Hepatocyte (in vitro differentiated cells): ENCODE measurements around the gene ME2. TPM values are rescaled to one million over a fixed set of nuclear protein-coding genes. Genes with fewer than 3 reads are reported as not detected.

Experiments used
- DNase-seq: peaks from one replicate; pipeline ENCODE4 v3.0.0-alpha.2; 2016; ENCODE audit warnings: low spot score
- H2AFZ ChIP-seq: fragments of 200-600 bp; sonication (generic); 2 replicates; pipeline ENCODE4 v1.6.0; 2016; ENCODE audit warnings: antibody characterized with exemption, mild to moderate bottlenecking
- H3K27ac ChIP-seq: fragments of 200-600 bp; sonication (generic); 2 replicates; pipeline ENCODE4 v1.5.1; 2016; ENCODE audit warnings: mild to moderate bottlenecking
- H3K27me3 ChIP-seq: fragments of 200-600 bp; sonication (generic); 2 replicates; pipeline ENCODE4 v1.6.1; 2016
- H3K36me3 ChIP-seq: fragments of 200-600 bp; sonication (generic); replicated peaks from 2 replicates; pipeline ENCODE4 v1.5.1; 2016; ENCODE audit warnings: low read depth; ENCODE audit not compliant: insufficient read depth
- H3K4me1 ChIP-seq: fragments of 200-600 bp; sonication (generic); 2 replicates; pipeline ENCODE4 v1.5.1; 2016; ENCODE audit warnings: mild to moderate bottlenecking, moderate library complexity; ENCODE audit not compliant: insufficient read depth
- H3K4me2 ChIP-seq: fragments of 200-600 bp; sonication (generic); 2 replicates; pipeline ENCODE4 v1.6.0; 2016
- H3K4me3 ChIP-seq: fragments of 200-600 bp; sonication (generic); 2 replicates; pipeline ENCODE4 v1.5.1; 2016; ENCODE audit warnings: mild to moderate bottlenecking
- H3K79me2 ChIP-seq: fragments of 200-600 bp; sonication (generic); 2 replicates; pipeline ENCODE4 v1.6.0; 2017; ENCODE audit warnings: mild to moderate bottlenecking
- H3K9me2 ChIP-seq: fragments of 200-600 bp; sonication (generic); replicated peaks from 2 replicates; pipeline ENCODE4 v1.6.0; 2017; ENCODE audit warnings: mild to moderate bottlenecking; ENCODE audit not compliant: insufficient read depth
- H3K9me3 ChIP-seq: fragments of 200-600 bp; sonication (generic); 2 replicates; pipeline ENCODE4 v1.5.1; 2016; ENCODE audit warnings: low read depth, mild to moderate bottlenecking
- H4K20me1 ChIP-seq: fragments of 200-600 bp; sonication (generic); 2 replicates; pipeline ENCODE4 v1.6.0; 2016; ENCODE audit warnings: mild to moderate bottlenecking; ENCODE audit not compliant: insufficient read depth, poor library complexity, severe bottlenecking
- CTCF ChIP-seq: fragments of 200-600 bp; sonication (generic); IDR thresholded peaks from 2 replicates; pipeline ENCODE4 v1.5.1; 2016; ENCODE audit warnings: antibody characterized with exemption, mild to moderate bottlenecking; ENCODE audit not compliant: poor library complexity
- EZH2 ChIP-seq: fragments of 200-600 bp; sonication (generic); IDR thresholded peaks from 2 replicates; pipeline ENCODE4 v1.6.1; 2016; ENCODE audit warnings: antibody characterized with exemption, mild to moderate bottlenecking, borderline replicate concordance
- EZH2phosphoT487 ChIP-seq: fragments of 200-600 bp; sonication (generic); IDR thresholded peaks from one replicate; pipeline ENCODE4 v1.6.1; 2018; ENCODE audit warnings: antibody characterized with exemption, mild to moderate bottlenecking, low read depth, moderate library complexity; ENCODE audit not compliant: unreplicated experiment, severe bottlenecking
- WGBS: methylation state at CpG from one replicate; pipeline ENCODE4 v1.1.6; 2016; ENCODE audit warnings: low lambda C conversion rate; ENCODE audit errors: missing lambda C conversion rate; 5-methylcytosine and 5-hydroxymethylcytosine counted together
- polyA plus RNA-seq: library from polyadenylated mRNA; unstranded; fragments of >200 nt; fragmentation: Nextera tagmentation; extraction: Ambion mirVana; gene quantifications from 2 replicates; pipeline ENCODE4 v1.2.1, GENCODE V29; 2016
- total RNA-seq: library from RNA; depleted of rRNA; stranded (reverse); fragments of >200 nt; gene quantifications from 2 replicates; pipeline ENCODE4 v1.2.3, GENCODE V29; 2014

The ME2 gene
- total and polyA plus RNA-seq, 2 experiments from 2014 or later: 33.6 to 45.8 TPM

GRCh38 chr18:50949185-50949584 is 70.3 kb downstream of the ME2 start:
- Histone ChIP-seq H3K4me3 (no peak overlapping the region), H3K36me3 (no peaks in the 10 kb centered on the region), H3K79me2 (no peaks in the 10 kb centered on the region), H2AFZ (no peak overlapping the region), H3K27me3 (no peaks in the 10 kb centered on the region), H3K4me1 (no peaks in the 10 kb centered on the region), H3K27ac (no peak overlapping the region), H3K9me2 (no peaks in the 10 kb centered on the region), H3K4me2 (no peak overlapping the region), H4K20me1 (no peaks in the 10 kb centered on the region), H3K9me3 (no peaks in the 10 kb centered on the region)
- TF ChIP-seq EZH2: no peak
- 91% methylated on average over 6 of the region's 6 CpGs for WGBS
- no peak for DNase-seq

- Histone ChIP-seq H3K4me1 (no peaks in the 10 kb centered on the region), H3K4me2 (no peak overlapping the region), H3K9me2 (no peaks in the 10 kb centered on the region), H3K79me2 (no peaks in the 10 kb centered on the region), H3K27ac (no peak overlapping the region), H3K27me3 (no peaks in the 10 kb centered on the region), H3K4me3 (no peak overlapping the region), H3K36me3 (no peaks in the 10 kb centered on the region), H3K9me3 (no peaks in the 10 kb centered on the region), H2AFZ (no peak overlapping the region), H4K20me1 (no peaks in the 10 kb centered on the region)
- TF ChIP-seq EZH2phosphoT487: no peak
- no peak for DNase-seq
- WGBS: 96% methylated on average over 4 of the region's 4 CpGs
These were observed 71.7 kb downstream of the ME2 start for GRCh38 chr18:50950626-50951025.

- WGBS: 74% methylated on average over 3 of the region's 3 CpGs
- no peak for DNase-seq
These were observed 74.9 kb downstream of the ME2 start for GRCh38 chr18:50953822-50954221.

GRCh38 chr18:50955253-50955652 is 76.3 kb downstream of the ME2 start:
- no peak overlapping the region for H2AFZ ChIP-seq
- no peaks in the 10 kb centered on the region for H3K9me2 ChIP-seq
- H3K4me1 ChIP-seq: no peaks in the 10 kb centered on the region
- no peaks in the 10 kb centered on the region for H3K79me2 ChIP-seq
- H3K4me3 ChIP-seq: no peak overlapping the region
- H3K4me2 ChIP-seq: no peak overlapping the region
- TF ChIP-seq EZH2phosphoT487 (no peak), EZH2 (no peak), CTCF (no peak)
- DNase-seq: no peak
- H3K36me3 ChIP-seq: no peaks in the 10 kb centered on the region
- H3K9me3 ChIP-seq: no peaks in the 10 kb centered on the region
- H4K20me1 ChIP-seq: no peaks in the 10 kb centered on the region
- H3K27ac ChIP-seq: no peak overlapping the region
- H3K27me3 ChIP-seq: no peaks in the 10 kb centered on the region
- WGBS: 85% methylated on average over 4 of the region's 4 CpGs

More at GRCh38 chr18:50953822-50954221, 74.9 kb downstream of the ME2 start:
- Histone ChIP-seq H3K27me3 (no peaks in the 10 kb centered on the region), H3K4me2 (no peak overlapping the region), H3K4me1 (no peaks in the 10 kb centered on the region), H3K9me2 (no peaks in the 10 kb centered on the region), H3K79me2 (no peaks in the 10 kb centered on the region), H3K27ac (no peak overlapping the region), H4K20me1 (no peaks in the 10 kb centered on the region), H2AFZ (no peak overlapping the region), H3K36me3 (no peaks in the 10 kb centered on the region), H3K4me3 (no peak overlapping the region), H3K9me3 (no peaks in the 10 kb centered on the region)
- no peak for TF ChIP-seq CTCF
- no peak for TF ChIP-seq EZH2phosphoT487
- TF ChIP-seq EZH2: no peak
